Breast epithelium (tissue), 4 donors: ENCODE data around the gene GRM2. TPM values are rescaled to one million over a fixed set of nuclear protein-coding genes. Genes with fewer than 3 reads are reported as not detected.

ENCODE experiments used
- DNase-seq, 2 donors: peaks; one replicate each; pipeline ENCODE4 v3.0.0-alpha.2; 2019; ENCODE audit warnings: low spot score in 2 of 2
- H3K27ac ChIP-seq, 2 donors: fragments of 200-600 bp; sonication (generic) in 1 of 2; one replicate each; pipeline ENCODE4 v1.5.1; 2016 to 2019; ENCODE audit warnings: mild to moderate bottlenecking in 1 of 2
- H3K27me3 ChIP-seq, 2 donors: fragments of 200-600 bp; sonication (generic) in 1 of 2; one replicate each; pipeline versions ENCODE4 v1.5.1 to v1.6.0; 2017 to 2019; ENCODE audit warnings: control low read depth in 1 of 2, mild to moderate bottlenecking in 1 of 2
- H3K36me3 ChIP-seq: fragments of 200-600 bp; one replicate; pipeline ENCODE4 v1.5.1; 2019
- H3K4me1 ChIP-seq, 2 donors: fragments of 200-600 bp; sonication (generic); one replicate each; pipeline ENCODE4 v1.5.1; 2016 to 2019; ENCODE audit warnings: control low read depth in 1 of 2
- H3K4me3 ChIP-seq, 3 donors: fragments of 200-600 bp; sonication (generic); 1 replicate in 2 of 3; 2 replicates in 1 of 3; pipeline ENCODE4 v1.5.1; 2016 to 2019; ENCODE audit warnings: mild to moderate bottlenecking in 3 of 3, moderate library complexity in 2 of 3
- H3K9me3 ChIP-seq, 2 donors: fragments of 200-600 bp; sonication (generic) in 1 of 2; one replicate each; pipeline ENCODE4 v1.5.1; 2016 to 2019; ENCODE audit warnings: control low read depth in 1 of 2
- POLR2A ChIP-seq: fragments of 450-650 bp; IDR thresholded peaks from one replicate; pipeline ENCODE4 v1.6.1; 2016; ENCODE audit warnings: antibody characterized with exemption, mild to moderate bottlenecking, moderate library complexity
- POLR2AphosphoS5 ChIP-seq, 3 donors: sonication (generic); formaldehyde crosslinking; IDR thresholded peaks; one replicate each; pipeline ENCODE4 v1.6.1; 2017; ENCODE audit warnings: antibody characterized with exemption in 3 of 3
- intact Hi-C: fragments of 100-400 bp; cut with DNase I; formaldehyde crosslinking; loops from one replicate; pipeline ENCODE4 v1.15.1; 2023; ENCODE audit warnings: low total_unique reads
- total RNA-seq, 3 donors: library from RNA; depleted of rRNA; stranded (reverse); fragments of >200 nt; gene quantifications; one replicate each; pipeline ENCODE4 v1.1.0, GENCODE V29; 2016
- TF ChIP-seq, protein P1 (sequence below), 3 donors: fragments of 450-650 bp; IDR thresholded peaks; one replicate each; pipeline ENCODE4 v1.5.1; 2016 to 2017; ENCODE audit warnings: antibody characterized with exemption in 3 of 3, mild to moderate bottlenecking in 3 of 3, moderate library complexity in 3 of 3

Gene GRM2
- total RNA-seq, 3 donors from 2014 or later, result 1.3 TPM; not detected in 2

DNA sequence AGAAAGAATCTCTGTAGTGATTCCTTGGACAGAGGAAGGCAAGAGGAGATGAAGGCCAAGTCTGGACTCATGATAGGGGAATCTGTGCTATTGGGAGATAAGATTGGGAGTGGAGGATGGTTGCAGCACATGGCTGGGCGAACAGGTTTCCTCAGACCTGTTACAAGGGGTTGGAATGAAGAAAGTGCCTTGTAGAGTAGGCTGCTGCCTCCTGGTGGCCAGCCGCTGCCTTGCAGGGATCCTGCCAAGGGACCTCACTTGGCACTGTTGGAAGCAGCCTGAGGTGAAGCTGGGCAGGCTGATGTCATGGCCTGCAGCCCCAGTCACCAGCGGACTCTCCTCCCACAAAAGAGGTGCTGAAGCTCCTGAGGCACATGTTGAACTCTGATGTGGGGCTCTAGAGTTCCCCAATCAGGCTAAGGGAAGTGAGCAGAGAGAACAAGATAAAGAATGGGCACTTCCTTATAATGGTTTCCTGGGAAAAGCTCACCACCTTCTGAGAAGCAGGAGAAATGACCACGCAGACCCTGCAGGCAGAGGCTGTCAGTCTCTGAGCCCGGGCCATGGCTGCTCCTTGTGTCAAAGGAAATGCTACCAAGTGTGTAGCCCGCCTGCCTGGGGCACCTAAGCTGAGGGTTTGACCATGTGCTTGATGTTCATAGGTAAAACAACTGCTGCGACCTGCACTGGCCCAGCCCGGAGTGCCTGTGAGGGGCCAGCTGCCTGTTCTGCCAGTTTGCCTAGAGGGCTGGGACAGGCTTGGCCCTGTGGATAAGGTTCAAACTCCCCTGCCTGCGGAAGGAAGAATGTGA is 37.4 kb upstream of the GRM2 start:
- peak overlapping the region; percentile 91 to 93 for H3K27ac ChIP-seq
- DNase-seq, result peak; percentile 81 to 92
- H3K4me1 ChIP-seq, result peaks cover 3 to 7% of the 10 kb centered on the region in 2 donors
- intact Hi-C loops, result no loop called here
- H3K9me3 ChIP-seq, result no peaks in the 10 kb centered on the region
- H3K36me3 ChIP-seq, result no peaks in the 10 kb centered on the region
- TF ChIP-seq, protein P1, sequence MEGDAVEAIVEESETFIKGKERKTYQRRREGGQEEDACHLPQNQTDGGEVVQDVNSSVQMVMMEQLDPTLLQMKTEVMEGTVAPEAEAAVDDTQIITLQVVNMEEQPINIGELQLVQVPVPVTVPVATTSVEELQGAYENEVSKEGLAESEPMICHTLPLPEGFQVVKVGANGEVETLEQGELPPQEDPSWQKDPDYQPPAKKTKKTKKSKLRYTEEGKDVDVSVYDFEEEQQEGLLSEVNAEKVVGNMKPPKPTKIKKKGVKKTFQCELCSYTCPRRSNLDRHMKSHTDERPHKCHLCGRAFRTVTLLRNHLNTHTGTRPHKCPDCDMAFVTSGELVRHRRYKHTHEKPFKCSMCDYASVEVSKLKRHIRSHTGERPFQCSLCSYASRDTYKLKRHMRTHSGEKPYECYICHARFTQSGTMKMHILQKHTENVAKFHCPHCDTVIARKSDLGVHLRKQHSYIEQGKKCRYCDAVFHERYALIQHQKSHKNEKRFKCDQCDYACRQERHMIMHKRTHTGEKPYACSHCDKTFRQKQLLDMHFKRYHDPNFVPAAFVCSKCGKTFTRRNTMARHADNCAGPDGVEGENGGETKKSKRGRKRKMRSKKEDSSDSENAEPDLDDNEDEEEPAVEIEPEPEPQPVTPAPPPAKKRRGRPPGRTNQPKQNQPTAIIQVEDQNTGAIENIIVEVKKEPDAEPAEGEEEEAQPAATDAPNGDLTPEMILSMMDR (IDR thresholded peaks at IDR 0.05), result peak; percentile 84 to 95 (median 94)
- TF ChIP-seq POLR2AphosphoS5 (IDR thresholded peaks at IDR 0.05), result peak in 1 of 3 donors; percentile 58
- TF ChIP-seq POLR2A, result no peak
- peak overlapping the region in 1 of 3 donors; percentile 92 for H3K4me3 ChIP-seq
- no peaks in the 10 kb centered on the region for H3K27me3 ChIP-seq

DNA sequence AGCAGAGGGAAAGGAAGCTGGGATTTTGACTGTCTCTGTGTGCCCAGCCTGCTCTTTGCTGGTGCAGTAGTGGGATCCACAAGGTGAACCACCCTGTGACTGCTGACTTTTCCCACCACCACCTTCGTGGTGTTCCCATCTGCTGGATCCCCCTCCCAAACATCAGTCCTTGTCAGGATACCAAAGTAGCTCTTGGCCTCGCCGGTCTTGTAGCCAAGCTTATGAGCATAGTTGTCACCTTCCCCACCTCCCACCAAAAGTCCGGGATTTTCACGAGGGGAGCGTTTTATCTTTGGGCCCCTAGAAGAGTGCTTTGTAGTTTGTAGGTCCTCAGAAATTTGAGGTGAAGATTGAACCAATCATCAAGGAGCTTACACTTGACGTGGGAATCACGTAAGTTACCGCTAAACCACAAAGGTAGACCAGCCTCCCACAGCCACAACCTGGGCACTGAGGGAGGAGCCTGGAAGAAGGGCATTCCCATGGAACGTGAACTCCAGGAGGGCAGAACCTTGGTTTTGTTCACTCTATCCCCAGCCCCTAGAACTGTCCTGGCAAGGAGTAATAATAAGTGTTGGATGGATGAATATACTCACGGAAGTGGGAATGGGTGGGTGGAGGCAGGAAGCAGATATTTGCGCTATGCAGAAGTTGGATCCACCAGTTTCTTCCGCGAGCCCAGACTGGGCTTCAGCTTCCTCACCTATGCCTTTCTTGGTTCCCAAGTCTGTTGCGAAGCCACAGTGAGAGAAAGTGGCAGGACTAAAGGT is 36.6 kb upstream of the GRM2 start:
- intact Hi-C loops, result no loop called here
- Histone ChIP-seq H3K9me3 (no peaks in the 10 kb centered on the region), H3K4me3 (peak overlapping the region; percentile 71 to 93 (median 92)), H3K36me3 (no peaks in the 10 kb centered on the region), H3K4me1 (peaks cover 3 to 7% of the 10 kb centered on the region in 2 donors), H3K27me3 (no peaks in the 10 kb centered on the region), H3K27ac (peak overlapping the region; percentile 91 to 93)
- TF ChIP-seq POLR2AphosphoS5 (IDR thresholded peaks at IDR 0.05) (no peak), POLR2A (no peak)
- TF ChIP-seq, protein P1 (IDR thresholded peaks at IDR 0.05), result no peak
- no peak for DNase-seq

DNA sequence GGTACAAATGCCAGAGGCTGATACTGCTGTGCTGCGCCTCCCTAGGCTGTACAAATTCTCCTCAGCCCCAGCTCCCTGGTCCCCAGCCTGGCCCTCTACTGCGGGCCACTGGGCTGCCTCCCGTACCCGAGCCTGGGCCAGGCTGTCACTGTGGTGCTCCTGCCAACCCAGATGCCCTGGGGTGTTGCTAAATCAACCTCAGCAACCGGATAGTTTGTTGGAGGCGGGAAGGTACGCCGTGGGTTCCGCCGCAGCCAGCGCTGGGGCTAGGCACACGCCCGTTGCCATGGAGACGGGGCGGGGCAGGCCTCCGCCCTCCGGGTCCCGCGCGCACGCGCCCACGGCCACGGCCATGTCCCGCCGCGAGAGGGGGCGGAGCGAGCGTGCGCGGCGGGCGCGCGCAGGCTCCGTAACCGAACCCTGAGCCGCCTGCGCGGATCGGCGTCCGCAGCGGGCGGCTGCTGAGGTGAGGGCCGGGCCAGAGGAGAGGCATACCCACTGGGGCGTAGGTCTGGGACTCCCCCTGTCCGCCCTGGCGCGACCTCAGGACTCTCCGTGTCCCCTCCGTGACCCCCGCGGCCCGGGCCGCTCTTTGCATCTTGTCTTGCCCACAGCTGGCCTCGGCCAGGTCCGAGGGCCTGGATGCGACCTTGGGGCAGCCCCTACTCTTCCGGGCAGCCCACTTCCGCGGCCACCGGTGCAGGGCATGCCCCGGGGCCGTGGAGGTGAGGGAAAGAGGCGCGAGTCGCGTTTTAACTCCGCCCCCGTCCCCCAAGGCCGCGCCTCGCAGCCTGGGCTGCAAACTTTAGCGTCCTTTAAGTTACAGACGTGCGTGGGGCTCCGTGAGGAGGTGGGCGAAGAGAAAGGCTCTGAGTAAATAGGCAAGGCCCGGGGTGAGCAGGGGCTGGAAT is 35.8 kb upstream of the GRM2 start, which contains the start of gene TEX264:
Gene TEX264, plus strand, starts transcription at position 430 of the 911 bp plus-strand sequence. CDS start 3,053 bp downstream, outside the sequence.
- TF ChIP-seq POLR2A, result peak; percentile 48
- TF ChIP-seq, protein P1 (IDR thresholded peaks at IDR 0.05), result no peak
- peak in 2 of 3 donors; percentile 56 to 65 for TF ChIP-seq POLR2AphosphoS5 (IDR thresholded peaks at IDR 0.05)
- peaks cover 3 to 7% of the 10 kb centered on the region in 2 donors for H3K4me1 ChIP-seq
- peak within 1 kb of the TSS; percentile 71 to 93 (median 92) for H3K4me3 ChIP-seq
- intact Hi-C loops, result loop anchor here (1.0 kb wide), 1 partner anchor 137 kb away; no protein-coding TSS in a partner anchor
- no peaks in the 10 kb centered on the region for H3K36me3 ChIP-seq
- peak within 1 kb of the TSS; percentile 91 to 93 for H3K27ac ChIP-seq
- DNase-seq, result peak; percentile 86 to 91
- no peaks in the 10 kb centered on the region for H3K9me3 ChIP-seq
- H3K27me3 ChIP-seq, result no peaks in the 10 kb centered on the region

DNA sequence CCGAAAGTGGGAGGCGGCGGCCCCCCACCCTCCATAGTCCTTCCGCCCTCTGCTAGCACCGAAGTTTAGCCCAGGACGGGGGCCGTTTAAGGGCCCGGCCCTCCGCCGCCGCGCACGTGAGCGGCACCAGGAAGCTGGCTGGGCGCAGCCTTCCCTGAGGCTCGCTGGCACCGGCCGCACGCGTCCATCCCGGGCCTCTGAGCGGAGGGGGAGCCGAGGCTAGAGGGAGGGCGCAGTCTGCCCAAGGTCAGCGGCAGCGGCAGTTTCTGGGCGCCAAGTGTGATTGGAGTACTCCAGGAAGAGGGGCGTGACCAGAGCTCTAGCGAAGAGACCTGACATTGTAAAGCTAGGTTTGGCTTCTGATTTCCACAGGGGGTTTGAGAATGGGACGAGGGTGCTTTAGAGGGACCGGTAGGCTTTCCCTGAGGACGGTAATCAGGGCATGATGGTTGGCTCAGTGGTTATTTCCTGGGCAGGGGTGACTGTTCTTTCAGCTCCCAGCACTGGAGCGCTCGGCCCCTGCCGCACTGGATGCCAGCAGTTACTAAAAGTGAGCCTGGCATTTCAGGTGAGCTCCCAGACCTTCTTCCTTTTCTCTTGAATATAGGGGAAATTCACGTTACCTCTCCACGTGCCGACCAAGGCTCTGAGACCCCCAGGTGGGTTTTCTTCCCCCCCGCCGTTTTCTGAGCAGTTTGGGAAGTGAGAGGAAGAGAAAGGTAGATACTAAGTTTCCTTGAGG is 35.0 kb upstream of the GRM2 start:
- Histone ChIP-seq H3K27me3 (no peaks in the 10 kb centered on the region), H3K36me3 (no peaks in the 10 kb centered on the region), H3K9me3 (no peaks in the 10 kb centered on the region), H3K4me3 (peak overlapping the region; percentile 71 to 93 (median 92)), H3K27ac (peak overlapping the region; percentile 91 to 93), H3K4me1 (peaks cover 3 to 7% of the 10 kb centered on the region in 2 donors)
- TF ChIP-seq POLR2AphosphoS5 (IDR thresholded peaks at IDR 0.05), result peak in 1 of 3 donors; percentile 22
- TF ChIP-seq, protein P1 (IDR thresholded peaks at IDR 0.05), result no peak
- intact Hi-C loops, result loop anchor here (1.0 kb wide), 1 partner anchor 138 kb away; no protein-coding TSS in a partner anchor
- DNase-seq, result peak; percentile 47 to 71
